Activated CD4-positive, CD25-positive, alpha-beta regulatory T cell treated with anti-CD3 and anti-CD28 coated beads, Interleukin-2, amount 50 U/mL, for 16 hours (primary cell): Measurements from ENCODE around the gene KCNK10.

Experiments used
- DNase-seq: peaks from one replicate; pipeline ENCODE4 v3.0.0-alpha.2; 2020; ENCODE audit warnings: low read depth, low spot score

The KCNK10 gene

DNA sequence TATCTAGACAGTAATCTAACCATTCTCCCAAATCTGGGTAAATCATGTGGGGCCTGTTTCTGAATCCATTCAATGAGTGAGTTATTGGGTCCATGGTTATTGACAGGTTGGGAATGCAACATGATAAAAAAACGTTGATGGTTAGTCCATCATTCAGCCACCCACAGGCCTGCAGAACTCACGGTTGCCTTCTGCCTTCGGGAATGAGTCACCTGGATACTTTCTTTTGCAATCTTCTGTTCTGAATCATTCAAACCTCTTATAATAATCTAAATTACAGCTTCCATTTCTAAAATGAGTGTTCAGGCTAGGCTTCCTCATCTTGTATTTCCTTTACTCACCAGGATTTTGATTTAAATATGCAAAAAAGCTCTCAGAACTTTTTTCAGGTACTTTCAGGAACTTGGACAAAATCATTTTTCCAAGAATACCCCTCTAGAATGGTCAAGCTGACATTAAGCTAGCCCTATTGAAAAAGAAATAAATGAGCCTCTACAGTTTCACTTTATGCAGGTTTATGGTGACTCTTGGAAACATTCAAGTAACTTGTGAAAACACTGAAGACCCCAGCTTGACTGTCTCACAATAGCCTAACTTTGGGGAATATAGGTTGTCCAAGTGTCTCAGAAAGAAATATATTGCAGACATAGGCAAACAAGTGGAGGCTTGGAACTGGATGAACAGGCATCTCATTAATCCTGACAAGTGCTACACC is 94.4 kb downstream of the KCNK10 start:
- DNase-seq = no peak

DNA sequence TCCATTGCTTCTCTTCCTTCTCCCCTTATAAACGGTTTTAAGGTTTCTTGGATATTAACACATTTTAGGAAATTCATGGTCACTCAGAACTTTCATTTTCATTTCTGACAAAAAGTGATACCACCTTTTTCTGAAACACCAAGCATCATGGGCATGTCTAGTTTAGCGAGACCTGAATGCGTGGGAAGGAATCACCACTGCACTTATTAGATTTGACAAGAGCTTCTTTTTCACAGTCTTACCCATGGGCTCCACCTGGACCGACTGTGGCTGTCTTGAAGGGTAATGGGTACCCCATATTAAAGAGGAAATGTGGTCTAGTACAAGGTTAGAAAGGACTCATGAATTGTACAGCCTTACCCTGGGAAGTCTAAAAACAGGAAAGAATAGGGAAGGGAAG is 95.4 kb downstream of the KCNK10 start:
- DNase-seq = no peak

DNA sequence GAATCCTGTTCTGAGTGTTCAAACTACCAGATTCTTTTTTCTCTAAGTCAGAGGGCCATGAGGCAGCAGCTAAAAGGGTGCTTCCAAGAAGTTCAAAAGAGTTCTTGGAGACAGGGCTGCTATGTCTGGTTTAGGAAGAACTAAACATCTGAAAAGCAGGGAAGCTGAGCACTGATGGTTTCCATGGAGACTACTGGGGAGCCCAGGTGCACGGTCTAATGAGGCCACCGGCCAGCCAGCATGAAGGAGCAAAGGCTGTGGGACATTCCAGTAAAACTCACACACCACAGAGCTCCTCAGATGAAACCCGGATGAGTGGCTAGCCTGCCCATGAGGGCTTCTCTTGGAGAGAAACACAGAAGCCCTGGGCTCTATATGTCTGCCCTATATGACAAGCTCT is 97.3 kb downstream of the KCNK10 start:
- no peak for DNase-seq

DNA sequence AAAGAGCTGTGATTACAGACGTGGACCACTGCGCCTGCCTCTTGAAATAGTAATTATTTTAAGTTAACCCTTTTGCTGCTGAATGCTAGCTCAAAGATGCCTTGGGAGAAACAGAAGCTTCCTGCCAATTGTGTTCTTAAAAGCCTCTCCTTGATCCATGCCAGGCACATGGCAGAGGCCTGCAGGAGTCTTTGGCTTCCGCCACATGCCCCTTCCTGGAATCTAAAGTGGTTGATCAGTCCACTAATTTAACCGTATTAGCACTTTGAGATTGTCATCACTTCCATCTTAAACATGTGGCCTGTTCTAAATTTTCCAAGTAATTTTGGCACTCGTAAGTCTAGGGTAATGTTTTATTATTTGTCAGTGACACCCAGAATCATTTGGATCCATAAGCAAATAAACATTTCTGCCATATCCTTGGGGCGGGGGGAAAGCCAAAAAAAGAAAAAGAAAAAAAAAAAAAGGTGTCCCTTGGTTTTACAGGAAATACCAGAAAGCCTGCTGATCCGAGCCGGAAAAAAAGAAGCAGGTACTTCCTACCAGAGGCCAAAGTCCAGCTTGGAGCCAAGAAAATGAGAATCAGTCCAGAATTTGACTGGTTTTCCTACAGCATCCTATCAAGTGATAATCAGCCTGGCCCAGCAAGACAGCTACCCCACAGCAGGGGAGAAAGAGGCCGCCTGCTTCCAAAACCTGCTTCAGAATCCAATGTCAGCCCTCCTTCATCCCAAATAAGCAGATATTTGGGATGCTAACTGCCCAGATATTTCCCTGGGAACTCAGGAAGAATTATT is 104.8 kb downstream of the KCNK10 start:
- DNase-seq = no peak

DNA sequence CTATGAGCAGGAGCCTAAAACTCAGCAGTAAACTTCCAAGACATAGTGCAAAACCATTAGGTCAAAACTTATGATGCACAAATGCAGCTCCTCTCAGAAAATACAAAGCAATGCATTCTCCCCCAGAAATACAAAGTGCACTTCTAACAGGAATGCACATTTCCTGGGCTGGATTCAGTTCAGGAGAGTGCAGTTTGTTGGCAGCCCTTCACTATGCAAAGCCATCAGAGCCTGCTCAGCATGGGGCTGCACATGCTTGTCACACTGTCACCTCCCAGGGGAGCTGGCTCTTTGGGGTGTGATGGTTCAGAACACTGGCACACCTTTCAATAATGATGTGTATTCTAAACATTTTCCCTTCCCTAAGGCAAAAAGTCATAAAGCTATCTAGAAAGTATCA is 110.4 kb downstream of the KCNK10 start:
- no peak for DNase-seq

DNA sequence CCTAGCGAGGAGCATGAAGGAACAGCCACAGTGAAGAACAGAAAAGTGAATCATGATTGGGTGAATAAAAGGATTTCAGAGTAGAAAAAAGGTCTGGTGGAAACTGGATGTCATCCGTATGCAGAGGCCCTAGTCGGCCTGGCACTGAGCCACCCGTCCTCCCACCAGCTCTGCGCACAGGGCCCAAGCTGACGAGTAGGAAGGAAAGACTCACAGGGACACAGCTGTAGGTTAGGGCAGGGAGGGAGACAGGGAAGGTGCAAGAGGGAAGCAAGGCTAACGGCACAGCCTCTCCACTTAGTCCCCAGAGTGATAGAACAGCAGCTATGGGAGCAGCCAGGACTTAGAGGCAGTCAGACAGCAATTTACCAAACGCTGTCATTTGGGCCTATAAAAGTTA is 112.6 kb downstream of the KCNK10 start:
- no peak for DNase-seq

DNA sequence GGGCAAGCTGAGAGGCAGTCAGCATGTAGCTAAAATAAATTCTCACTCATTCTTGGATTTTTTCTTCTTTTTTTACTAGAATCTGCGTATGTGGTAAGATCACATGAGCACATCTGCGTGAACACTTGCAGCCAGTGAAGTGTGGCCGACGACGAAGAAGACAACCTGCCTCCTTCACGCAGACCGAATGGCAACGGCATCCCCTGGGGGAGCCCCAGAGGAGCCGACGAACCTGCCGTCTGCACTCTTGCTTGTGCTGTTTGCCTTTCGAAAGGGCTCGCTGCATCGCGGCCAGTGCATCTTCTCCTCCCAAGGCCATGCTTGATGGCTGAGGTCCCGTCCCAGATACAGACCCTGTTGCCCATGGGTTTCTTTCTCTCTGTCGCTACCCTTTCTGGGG is 113.8 kb downstream of the KCNK10 start:
- DNase-seq = no peak

DNA sequence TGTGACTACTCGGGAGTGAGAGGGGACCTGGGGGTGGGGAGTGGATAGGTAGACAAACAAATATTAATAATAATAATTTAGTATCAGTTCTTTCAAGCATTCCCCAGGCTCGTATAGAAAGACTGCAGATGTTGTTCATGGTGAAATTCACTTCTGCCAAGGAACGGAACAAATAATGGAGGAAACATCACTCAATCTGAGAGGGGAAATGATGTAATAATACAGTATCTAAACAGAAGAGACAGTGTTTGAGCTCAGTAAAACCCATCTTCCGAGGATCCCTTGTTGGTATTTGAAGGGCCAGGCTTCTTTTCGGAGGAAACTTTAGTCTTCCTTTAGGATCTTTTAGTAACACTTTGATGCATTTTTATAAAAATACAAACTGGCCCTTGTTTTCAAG is 114.2 kb downstream of the KCNK10 start:
- DNase-seq = no peak

DNA sequence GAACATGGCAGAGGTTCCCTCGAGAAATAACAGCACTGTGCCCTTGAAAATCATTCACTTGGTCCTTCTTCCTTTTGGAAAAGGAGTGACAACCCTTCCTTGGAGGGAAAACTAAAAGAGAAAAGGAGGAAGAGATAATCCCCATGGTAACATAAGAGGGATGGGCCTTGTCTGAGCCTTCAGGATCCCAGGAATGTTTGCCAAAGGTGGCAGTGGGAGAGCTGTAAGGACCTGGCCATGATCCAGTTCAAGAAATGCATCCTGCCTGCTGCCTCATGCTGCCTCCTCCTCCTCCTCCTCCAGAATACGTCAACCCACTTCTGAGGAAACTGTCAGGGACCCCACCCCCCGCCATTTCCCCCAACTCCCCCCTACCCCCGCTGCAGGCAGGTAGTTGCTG is 118.8 kb downstream of the KCNK10 start:
- DNase-seq = no peak

DNA sequence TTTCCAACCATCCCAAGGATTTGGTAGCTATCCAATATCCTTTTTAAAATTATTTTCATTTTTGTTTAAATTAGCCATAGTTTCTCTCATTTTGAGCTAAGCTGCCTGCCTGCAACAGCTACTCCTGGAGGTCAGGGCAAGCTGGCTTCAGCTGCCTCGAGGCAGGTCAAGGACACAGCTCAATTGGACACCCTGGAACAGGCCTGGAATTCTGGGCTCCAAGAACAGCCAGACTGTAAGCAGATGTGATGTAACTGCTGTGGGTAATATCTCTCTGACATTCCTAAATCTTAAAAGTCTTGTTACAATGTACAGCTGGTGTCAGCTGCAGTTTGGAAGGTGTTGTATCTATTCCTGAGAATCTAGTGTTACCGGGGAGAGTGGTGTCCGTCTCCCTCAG is 119.8 kb downstream of the KCNK10 start:
- no peak for DNase-seq

DNA sequence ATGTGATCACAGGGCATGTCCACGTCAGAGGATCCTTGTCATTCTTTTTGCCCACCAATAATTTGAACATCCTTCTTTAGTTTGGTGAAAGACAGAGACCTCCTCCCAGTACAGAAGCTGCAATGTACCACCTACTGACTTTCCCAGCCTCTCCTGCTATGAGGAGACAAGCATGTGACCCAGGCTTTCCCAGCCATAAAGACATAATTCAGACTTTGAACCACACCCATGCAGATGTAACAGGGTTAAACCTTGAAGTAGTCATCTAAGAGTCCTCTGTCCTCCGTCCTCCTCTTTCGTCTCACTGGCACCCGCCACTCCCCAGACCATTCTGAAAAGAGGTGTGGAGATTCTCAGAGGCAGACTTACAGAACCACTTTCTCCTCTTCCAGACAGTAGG is 120.8 kb downstream of the KCNK10 start:
- DNase-seq = no peak

DNA sequence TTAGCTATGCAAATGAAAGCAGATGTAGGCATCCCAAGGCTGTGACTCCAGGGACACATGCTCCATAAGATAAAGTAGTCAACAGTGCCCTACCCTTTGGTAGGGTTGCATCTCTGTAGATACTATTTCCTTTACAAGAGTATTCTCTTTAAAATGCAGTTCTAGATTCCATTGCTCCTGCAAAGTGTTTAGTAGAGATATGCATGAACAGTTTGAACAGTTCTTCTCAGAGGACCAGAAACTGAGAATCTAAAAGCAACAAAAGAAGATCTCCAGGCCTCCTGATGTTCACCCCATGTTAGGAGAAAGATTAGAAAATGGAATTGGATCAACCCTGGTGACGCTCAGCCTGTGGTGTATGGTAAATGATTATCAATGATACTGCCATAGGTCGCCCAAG is 121.2 kb downstream of the KCNK10 start:
- DNase-seq = no peak

DNA sequence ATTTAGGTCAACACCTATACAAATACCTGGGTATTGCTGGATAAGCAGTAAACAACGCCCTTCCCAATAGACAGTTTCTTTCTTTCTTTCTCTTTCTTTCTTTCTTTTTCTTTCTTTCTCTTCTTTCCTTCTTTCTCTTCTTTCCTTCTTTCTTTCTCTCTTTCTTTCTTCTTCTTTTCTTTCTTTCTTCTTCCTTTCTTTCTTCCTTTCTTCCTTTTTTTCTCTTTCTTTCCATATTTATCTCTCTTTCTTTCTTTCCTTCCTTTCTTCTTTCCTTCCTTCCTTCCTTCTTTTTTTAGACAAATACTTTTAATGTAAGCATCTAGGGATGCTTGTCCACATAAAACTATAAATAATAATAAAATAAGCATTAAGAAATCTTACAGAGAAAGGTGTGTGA is 123.2 kb downstream of the KCNK10 start:
- no peak for DNase-seq

DNA sequence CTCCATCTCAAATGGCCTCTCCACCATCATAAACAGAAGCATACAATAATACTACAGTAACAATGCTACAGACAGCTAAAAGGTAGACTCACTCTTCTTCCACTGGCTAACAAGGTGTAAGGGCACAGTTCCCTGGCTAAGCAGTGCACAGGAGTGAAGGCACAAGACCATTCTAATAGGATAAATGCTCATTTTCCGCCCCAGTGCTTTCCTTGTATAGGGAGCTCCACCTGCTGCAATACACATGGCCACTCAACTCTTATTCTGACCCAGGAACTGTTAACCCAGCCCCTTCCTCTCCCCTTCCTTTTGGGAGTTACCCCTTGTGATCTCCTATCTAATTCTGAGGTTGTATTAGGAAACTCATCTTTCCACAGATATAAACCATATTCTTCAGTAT is 124.6 kb downstream of the KCNK10 start:
- DNase-seq = no peak

DNA sequence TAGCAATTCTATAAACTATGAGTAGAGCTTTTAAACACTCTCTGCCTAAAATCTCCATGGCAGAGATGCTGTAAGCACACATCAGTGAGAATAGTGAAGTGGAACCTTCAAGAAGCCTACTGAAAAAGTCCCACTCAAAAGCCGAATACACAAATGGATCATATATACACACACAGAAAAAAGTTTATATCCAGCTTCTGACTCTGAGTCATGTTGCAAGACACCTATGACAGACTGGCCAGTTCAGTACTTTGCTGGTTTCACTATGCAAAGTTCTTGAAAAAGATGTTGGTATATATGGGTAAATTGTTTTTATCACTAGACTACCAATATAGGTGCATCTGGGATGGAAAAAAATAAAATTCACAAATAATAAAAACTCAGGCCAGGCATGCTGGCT is 126.1 kb downstream of the KCNK10 start:
- DNase-seq = no peak

DNA sequence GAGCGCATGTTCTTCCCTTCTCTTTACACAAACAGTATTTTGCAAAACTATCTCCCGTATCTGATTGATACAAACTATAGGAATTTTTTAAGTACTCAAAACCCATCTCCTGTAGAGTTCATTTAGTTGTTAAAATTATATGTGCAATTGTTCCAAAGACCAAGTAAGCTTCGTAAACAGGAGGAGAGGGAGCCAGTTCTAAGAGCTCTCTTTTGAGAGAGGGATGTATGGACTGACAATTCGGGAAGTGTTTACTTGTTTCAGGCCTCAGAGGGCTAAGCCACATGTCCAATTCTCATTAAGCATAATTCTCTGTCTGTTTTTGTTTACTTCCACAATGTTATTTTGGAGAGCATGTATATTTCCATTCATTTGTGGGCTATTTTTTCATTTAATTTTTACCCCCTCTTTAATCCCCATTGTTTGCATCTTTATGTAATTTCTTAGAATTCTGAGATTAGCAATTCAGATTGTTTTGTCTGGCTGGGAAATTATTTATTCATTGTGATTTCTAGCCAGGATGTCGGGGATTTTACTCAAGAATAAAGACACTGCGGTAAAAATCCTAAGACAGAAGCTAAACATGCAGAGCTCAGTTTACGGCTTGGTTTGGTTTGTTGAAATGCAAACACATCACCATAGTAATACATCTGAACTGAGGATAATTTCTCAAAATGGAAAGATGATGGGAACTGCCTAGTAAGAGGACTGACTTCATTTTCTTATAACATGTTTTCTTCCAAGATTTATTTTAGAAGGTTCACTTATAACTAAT is 126.8 kb downstream of the KCNK10 start:
- DNase-seq = no peak

DNA sequence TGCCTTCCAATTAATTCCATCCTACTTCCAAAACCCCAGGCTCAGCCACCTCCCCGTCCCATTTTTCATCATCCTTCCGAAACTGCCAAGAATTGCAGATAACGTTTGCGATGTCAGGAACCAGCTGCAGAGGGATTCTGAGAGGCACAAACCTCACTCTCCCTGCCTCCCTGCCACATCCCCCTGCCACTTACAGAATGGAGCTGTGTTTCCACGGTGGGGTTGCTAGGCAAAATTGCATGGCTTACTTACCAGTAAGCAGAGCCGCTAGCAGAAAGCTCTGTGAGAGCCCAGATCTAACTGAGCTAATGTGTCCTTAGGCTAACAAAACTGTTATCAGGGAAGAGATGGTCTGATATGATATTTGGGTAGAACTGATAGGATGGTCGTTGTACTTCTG is 127.4 kb downstream of the KCNK10 start:
- no peak for DNase-seq

DNA sequence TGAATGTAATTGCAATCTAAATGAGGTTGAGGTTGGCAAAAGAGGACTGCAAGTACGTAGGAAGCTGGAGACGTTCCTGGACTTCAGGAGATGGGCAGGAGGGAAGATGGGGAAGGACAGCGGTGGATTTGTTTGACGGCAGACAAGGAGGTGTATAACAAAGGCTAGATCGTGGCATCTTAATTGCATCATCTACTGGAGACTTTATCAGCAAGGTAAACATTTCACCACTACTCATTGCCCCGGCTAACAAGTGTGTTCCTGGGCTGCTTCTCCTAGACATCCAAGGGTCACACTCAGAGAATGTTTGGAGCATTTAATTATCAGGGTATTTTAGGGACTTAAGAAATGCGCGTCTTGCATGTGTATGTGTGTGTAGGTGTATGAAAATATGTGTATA is 128.5 kb downstream of the KCNK10 start:
- no peak for DNase-seq

DNA sequence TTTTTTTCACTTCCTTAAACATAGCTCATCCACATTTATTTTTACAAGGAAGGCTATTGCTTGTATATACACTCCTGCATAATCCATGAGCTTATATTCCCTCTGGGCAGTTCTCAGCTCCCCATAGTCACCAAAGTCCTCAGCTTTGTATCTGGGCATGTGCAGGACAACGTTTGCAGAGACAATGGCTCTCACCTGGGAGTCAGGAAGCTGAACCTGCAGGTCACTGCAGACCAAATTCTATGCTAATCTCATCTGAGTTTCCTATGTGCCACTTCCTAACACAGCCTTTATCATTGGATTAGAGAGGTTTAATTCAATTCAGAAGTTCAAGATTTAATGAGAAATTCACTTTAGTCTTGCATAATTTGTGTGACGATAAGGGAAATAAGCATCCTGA is 131.5 kb downstream of the KCNK10 start:
- no peak for DNase-seq

DNA sequence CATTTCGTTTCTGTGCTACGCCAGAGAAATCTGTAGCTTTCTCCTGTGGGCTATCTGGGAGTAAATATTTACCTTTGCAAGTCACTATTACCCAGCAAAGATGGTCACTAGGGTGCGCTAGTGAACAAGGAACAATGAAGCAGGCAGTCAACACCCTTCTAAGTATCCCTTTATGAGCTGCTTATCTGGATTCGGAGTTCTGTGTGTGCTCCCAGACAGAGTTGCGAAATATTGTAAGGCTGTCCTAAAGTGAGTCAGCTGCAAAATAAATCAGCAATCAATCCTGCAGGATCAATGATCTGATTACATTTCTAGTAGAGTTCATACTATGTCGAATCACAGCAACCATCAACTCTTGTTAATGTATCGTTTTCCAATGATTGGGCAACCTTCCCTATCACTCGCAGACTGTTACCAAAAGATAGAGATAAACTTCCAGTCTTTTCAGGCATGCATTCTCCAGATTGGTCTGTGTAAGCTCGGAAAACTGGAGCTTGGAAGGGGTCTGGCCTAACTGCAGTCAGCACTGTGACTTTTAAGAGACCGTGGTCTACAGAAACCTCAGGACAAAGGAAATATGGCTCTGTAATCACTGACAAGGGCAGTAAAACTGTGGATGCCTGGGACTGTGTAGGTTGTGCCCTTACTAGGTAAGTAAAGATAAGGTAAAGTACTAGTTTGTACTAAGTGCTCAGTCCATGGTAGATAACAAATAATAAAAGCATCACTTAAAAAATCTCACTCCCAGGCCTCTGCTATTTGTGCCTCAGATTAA is 133.5 kb downstream of the KCNK10 start:
- DNase-seq = peak; percentile 4

DNA sequence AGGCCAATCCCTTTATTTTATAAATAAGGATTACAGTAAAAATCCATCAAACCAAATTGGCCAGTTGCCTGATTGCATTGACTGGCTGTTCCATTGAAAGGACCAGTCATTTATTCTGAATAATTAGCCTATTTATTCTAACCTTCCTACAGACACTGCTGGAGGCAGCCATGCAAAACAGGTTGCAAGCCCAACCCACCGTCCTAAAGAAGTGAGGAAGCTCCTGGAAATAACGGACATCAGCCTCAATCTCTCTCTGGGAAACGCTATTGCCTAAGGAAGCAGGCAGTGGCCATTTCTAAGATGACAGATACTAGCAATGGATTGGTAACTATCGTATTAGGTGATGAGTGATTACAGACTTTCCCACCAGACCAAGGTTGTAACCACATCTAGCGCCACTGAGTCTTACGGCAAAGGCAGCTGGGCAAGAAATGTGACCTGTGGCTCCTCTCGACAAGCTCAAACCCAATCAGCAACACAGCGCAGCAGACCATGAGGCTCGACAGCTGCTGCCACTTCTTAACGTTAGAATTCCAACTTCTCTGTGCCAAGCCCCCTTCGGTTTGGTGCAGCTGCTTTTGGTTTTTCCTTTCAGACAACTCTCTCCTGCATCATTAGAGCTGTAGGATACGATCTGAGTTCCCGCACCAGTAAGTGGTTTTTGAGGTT is 134.2 kb downstream of the KCNK10 start:
- no peak for DNase-seq
